GM21381 (cell line): ENCODE measurements around the gene PTPRN2.
"Not testable (repeated sequence)": the region's sequence is repeated elsewhere in the genome, so short reads cannot be mapped to it uniquely, and the experiment has no call there.

ENCODE experiments used
- ATAC-seq: cut with Tn5 transposase; IDR thresholded peaks from one replicate; pipeline ENCODE4 v1.9.1; 2021; ENCODE audit warnings: mild to moderate bottlenecking, moderate library complexity; ENCODE audit not compliant: unreplicated experiment

The PTPRN2 gene

GRCh38 chr7:158262284-158263109 lies 325.1 kb downstream of the PTPRN2 start:
- ATAC-seq: no peak

GRCh38 chr7:158261362-158262235 lies 326.0 kb downstream of the PTPRN2 start:
- ATAC-seq: no peak

GRCh38 chr7:158260567-158261361 lies 326.9 kb downstream of the PTPRN2 start:
- no peak for ATAC-seq

GRCh38 chr7:158259671-158260418 lies 327.8 kb downstream of the PTPRN2 start:
- no peak for ATAC-seq

GRCh38 chr7:158259141-158259540 lies 328.5 kb downstream of the PTPRN2 start:
- no peak for ATAC-seq

GRCh38 chr7:158258411-158259130 lies 329.1 kb downstream of the PTPRN2 start:
- ATAC-seq: no peak

GRCh38 chr7:158257516-158258410 lies 329.9 kb downstream of the PTPRN2 start:
- ATAC-seq: no peak

- ATAC-seq: no peak
Observed at GRCh38 chr7:158257001-158257400, 330.6 kb downstream of the PTPRN2 start.

- no peak for ATAC-seq
Observed at GRCh38 chr7:158256091-158256816, 331.4 kb downstream of the PTPRN2 start.

GRCh38 chr7:158255558-158255957 lies 332.1 kb downstream of the PTPRN2 start:
- ATAC-seq: no peak

GRCh38 chr7:158255156-158255555 lies 332.5 kb downstream of the PTPRN2 start:
- ATAC-seq: no peak

- not testable (repeated sequence) for ATAC-seq
Observed at GRCh38 chr7:158253670-158254045, 334.0 kb downstream of the PTPRN2 start.

- ATAC-seq: no peak
Observed at GRCh38 chr7:158252837-158253669, 334.6 kb downstream of the PTPRN2 start.

- ATAC-seq: no peak
Observed at GRCh38 chr7:158252081-158252836, 335.4 kb downstream of the PTPRN2 start.

GRCh38 chr7:158251061-158251965 lies 336.3 kb downstream of the PTPRN2 start:
- no peak for ATAC-seq
